Transverse colon (tissue), 3 donors: ENCODE results near the gene C9orf152.

ENCODE experiments used
- CTCF ChIP-seq, 5 experiments: fragments of 200-600 bp in 3 of 5; fragments of 450-650 bp in 2 of 5; sonication (generic) in 3 of 5; IDR thresholded peaks; 1 replicate in 2 of 5; 2 replicates in 3 of 5; pipeline ENCODE4 v1.5.1; 2016 to 2017; ENCODE audit warnings: antibody characterized with exemption in 5 of 5, inconsistent platforms in 3 of 5, mild to moderate bottlenecking in 2 of 5, moderate library complexity in 1 of 5
- EP300 ChIP-seq: sonication (generic); formaldehyde crosslinking; IDR thresholded peaks from one replicate; pipeline ENCODE4 v1.6.1; 2017; ENCODE audit warnings: antibody characterized with exemption, low read depth
- POLR2A ChIP-seq: fragments of 450-650 bp; IDR thresholded peaks from one replicate; pipeline ENCODE4 v1.6.1; 2016; ENCODE audit warnings: antibody characterized with exemption, mild to moderate bottlenecking, moderate library complexity

DNA sequence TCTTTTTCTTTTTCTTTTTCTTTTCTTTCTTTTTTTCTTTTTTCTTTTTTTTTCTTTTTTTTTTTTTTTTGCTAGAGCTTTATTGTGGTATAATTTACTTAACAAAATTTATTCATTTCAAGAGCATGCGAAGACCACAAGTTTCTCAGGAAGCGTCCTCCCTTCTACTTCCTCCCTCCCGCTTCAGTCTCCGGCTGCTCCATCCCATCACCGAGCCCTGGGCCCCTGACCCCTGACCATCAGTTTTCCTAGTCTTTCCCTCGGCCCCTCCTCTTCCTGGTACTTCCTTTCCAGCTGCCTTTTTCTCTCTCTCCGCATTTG, 34.7 kb downstream of the C9orf152 start:
- TF ChIP-seq POLR2A (no peak), CTCF (IDR thresholded peaks at IDR 0.05) (no peak), EP300 (no peak)
